Fibroblast of skin of left biceps (primary cell): ENCODE measurements around the gene SAMD10.

ENCODE experiments used
- DNase-seq, 2 experiments: peaks; one replicate each; pipeline ENCODE4 v3.0.0-alpha.2; 2013; ENCODE audit warnings: low read depth in 2 of 2

The SAMD10 gene

DNA sequence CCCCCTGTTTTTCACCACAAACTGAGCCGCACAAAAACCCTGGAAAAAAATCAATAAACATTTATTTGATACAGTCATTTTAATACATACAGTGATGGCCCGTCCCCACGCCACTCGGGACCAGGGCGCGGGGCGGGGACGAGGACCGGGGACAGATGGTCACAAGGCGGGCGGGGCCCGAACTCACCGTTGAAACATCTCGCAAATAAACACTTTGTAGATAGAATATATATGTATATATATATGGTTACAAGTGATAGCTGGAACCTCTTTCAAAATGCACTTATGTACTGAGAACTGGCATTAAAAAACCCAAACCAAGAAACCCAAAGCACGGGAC is 22.8 kb downstream of the SAMD10 start:
- DNase-seq, result no peak

DNA sequence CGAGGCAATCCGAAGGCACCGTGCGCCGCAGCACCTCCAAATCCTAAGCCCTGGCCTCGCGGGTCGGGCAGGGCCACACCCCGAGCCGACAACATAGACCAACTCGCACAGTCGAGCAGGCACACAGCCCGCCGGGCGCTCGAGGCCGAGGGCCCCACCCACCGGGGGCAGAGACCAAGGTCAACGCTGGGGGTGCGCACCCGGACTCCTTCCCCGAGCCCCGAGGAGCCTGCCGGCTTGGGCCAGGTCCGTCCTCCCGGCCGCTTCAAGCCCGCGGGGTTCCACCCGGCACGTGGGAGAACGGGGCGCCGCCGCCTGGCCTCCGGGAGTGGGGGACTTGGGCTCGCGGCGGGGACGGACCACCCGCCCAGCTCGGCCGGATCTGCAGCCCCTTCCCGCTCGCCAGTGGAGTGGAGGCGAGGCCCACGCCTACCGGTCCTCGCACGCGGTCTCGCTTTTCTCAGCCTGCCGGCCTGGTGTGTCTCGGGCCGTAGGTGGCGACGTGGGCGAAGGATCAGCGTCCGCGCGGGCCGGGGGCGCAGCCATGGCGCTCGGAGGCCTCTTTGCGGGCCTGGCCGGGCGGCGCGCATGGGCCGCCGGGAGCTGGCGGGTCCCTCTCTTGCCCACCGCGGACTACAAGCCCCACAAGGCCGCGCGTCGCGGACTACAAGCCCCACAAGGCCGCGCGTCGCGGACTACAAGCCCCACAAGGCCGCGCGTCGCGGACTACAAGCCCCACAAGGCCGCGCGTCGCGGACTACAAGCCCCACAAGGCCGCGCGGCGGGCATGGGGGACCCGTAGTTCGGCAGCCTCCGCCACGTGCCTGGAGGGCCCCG is 23.4 kb downstream of the SAMD10 start, which contains the start of gene UCKL1:
Gene UCKL1 (minus strand): TSS at position 590 of the 837 bp plus-strand sequence. CDS start 44 bp downstream, at position 546.
- DNase-seq, result peak; percentile 75 to 79

DNA sequence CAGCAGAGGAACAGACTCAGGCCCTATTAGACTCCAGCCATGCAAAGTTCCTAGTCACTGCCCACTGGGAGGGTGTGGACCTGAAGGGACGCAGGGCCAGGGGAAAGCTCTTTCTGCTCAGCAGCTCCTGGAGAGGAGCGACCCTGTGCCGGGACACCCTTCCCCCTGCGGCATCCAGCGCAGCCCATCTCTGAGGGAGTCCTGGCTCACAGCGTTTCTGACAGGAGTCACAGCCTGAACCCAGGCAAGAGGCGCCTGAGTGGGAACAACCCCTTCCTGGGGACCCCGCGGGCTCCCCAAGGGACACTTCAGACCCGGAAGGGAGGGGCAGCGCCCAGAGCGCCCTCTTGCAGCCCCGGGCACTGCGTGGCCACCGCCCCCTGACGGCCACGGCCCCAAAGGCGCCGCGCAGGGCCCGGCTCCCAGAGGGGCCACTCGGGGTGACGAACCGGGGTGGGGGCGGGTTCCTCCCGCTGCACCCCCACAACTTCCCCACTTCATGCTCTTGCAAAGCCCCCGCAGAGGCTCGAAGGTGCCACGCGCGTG is 24.1 kb downstream of the SAMD10 start:
- no peak for DNase-seq

DNA sequence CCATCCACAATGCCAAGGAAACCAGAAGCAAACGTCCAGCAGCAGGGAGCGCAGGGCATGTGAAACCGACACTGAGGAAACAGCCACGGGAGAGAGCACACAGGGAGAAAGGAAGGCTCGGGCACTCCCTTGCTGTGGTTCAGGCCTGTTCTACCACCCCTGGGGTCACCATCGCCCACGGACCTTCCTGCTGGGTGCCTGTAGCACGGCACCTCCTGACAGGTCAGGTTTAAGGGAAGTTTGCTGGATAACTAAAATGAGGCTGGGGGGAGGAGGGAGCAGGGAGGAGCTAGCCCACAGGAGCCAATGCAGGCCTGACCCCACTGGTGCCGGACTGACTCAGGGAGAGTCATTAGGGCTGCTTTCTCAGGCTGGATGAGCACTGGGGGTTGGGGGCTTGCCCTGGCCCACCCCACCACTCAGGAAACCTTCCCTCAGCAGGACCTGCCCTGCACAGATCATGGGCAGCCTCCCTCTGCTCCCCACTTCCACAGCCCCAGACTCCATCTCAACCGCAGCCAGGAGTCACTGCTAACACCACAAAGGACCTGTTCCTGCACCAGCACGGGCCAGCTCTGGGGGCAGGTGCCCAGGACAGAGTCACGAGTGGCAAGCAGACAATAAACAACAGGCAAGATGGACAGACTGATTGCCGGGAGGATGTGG is 25.5 kb downstream of the SAMD10 start:
- no peak for DNase-seq

DNA sequence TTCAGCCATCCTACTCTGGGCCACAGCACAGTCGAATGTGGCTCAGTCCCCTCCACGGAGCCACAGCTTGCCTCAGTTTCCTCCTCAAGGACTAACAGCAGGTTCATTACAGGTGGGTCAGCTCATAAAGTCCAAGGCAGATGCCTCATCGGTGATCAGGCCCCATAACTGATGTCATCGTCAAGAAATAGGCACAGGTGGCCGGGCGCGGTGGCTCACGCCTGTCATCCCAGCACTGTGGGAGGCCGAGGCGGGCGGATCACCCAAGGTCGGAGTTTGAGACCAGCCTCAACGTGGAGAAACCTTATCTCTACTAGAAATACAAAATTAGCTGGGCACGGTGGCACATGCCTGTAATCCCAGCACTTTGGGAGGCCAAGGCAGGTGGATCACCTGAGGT is 26.7 kb downstream of the SAMD10 start:
- no peak for DNase-seq

DNA sequence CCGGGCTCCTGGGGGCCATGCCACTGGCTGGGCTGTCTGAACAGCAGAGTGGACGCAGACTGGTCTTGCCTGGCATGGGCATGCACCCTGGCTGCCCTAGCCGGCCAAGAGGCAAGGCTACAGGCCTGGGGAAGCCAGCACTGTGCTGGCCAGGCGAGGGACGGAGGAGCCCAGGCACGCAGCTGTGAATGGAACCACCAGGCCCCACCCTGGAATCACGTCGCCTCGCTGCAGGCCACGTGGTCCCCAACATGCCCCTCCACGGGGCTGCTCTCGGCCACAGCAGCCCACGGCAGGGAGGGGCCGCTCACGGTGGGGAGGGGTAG is 27.3 kb downstream of the SAMD10 start:
- no peak for DNase-seq

DNA sequence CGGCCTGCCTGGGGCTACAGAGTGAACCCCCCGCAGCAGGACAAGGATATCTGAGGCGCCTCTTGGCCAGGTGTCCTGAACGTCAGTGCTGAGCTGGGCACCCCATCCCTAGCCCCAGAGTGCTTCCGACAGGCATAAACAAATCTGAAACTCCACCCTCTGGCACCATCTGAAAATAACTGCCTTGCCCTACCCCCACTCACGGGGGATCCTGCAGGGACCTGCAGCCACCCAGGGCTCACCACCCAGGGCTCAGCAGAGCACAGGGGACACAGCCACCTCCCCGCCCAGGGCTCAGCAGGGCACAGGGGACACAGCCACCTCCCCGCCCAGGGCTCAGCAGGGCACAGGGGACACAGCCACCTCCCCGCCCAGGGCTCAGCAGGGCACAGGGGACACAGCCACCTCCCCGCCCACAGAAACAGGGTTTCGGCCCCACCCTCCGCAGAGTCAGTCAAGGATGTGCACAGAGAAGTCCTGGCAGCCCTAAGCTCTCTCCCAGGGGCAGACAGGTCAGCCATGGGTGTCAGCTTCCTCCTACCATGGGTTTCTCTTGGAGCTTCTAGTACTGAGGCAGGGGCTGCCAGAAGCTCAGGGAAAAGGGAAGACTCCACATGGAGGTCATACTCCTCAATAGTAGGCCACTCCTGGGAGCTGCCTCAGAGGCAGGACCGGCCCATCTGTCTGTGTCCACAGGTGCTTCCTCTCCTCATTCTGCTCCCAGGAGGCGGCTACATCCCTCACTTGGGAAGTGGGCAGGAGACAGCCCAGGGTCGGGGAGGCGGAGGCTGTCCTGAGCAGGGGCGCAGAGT is 27.8 kb downstream of the SAMD10 start:
- DNase-seq, result no peak

DNA sequence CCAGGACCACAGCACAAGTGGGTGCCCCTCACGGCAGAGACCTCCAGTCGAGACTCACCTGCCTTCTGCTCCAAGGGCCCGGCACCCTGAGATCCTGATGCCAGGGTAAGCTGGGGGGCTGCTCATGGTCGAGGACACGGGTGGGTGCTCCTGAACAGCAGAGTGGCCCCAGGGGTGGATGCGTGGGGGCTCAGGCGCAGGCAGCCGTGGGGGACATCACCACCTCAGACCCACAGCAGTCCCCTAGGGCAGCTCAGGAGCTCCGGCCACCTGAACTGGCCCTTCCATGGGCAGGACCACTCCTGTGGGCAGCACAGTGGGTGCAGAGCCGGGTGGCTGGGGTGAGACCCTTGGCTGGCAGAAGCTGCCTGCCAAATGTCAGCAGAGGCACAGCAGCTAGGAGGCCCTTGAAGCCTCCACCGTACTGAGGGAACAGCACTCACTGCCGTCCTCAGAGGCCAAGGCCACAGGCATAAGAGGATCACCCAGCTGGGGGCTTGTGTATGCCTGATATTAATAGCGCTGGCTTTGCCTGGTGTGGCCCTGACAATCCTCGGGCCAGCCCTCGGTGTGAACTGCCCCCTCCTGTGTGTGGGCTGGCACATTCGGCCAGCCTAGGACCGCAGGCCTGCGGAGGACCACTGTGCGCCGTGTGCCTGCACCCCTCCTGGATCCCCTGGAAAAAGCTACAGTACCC is 28.6 kb downstream of the SAMD10 start:
- DNase-seq, result no peak

DNA sequence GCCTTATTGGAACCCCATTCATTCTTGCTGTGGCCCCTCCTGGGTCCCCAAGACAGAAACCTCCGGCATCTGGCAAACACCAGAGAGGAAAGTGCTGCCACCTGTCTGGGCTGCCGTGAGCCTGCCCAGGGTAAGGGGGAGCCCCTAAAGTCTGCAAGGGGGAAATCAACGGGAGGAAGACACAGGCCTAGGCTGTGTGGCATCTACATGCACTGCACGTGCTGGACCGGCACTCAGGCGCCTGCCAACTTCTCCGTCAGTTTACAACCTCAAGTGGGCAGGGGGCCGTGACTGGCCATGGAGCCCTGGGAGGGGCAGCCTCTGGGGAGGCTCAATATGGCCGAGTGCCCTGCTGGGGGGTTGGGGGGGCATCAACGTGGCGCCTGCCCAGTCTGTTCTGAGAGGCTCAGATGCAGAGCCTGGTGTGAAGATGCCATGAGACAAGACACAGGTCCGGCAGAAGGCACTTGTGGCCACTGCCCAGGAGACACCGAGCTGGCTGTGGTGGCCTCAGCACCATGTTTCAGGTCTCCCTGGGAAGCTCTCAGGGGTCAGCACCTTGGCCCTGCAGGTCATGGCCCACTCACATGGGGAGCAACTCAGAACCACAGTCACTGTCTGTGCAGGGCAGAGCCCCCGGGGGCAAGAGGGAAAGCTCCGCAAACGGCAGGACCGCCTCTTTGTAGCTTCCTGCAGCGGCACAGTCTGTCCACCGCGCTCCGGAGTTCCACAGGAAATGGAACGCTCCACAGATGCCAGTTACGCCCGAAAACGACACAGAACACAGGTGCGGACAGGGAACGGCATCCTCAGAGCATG is 31.6 kb downstream of the SAMD10 start:
- DNase-seq, result no peak

DNA sequence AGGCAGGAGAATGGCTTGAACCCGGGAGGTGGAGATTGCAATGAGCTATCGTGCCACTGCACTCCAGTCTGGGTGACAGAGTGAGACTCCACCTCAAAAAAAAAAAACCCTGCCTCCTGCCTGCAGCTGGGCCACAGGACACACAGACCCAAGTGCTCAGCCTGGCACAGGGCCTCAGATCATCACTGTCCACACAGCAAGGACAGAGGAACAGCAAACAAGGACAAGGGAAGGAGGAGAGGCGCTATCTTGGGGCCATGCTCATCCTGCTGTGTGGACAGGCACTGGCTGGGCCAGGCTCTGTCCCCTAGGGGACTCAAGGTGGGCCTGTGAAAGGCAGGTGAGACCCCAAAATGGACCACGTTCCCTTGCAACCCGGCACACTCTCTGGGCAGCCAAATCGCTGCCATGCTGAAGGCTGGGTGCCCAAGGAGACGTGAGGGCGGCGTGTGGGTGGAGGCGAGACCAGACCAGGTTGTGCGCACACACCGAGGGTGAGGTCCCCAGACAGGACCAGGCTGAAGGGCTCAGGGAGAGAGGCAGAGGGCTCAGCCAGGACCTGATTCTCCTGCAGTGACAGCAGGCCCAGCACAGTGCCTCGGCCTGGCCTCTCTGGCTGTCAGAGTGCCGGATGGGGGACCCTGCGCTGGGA is 32.3 kb downstream of the SAMD10 start:
- no peak for DNase-seq

DNA sequence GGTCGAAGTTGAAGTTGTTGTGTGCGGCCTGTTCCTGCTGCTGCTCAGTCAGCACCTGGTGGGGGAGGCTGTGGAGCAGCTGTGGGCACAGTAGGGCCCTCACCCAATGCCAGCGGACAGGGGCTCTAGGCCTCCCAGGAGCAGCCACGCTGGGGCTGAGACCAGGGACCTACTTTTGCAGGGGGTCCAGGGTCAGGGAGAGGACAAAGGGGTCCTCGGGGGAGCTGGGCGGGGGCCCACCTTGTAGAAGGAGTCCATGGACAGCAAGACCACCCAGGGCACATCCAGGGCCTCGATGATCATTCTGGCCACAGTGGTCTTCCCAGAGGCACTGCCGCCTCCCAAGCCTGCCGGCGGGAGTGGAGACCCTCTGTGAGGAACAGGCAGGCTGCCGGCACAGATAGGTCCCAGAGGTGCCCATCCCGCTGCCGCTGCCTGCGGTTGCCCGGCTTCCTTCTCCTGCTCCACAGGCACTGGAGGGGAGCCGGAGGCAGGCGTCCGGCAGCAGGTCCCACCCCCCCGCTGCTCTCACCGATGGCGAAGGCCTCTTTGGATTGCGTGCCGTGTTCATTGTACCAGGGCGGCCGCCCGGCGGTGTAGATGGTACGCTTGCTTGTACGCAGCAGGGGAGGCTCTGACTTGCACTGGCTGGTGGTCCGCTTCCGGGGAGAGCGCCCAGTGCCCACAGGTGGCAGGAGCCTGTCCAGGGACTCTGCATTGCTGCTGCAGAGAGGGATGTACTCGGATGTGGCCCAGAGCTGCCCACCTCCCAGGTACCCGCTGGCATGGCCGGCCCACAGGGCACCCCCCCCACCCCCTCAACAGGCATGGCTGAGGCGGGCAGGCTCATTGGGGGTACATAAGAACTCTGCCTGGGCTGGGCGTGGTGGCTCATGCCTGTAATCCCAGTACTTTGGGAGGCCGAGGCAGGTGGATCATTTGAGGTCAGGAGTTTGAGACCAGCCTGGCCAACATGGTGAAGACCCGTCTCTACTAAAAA is 33.2 kb downstream of the SAMD10 start:
- DNase-seq, result no peak

DNA sequence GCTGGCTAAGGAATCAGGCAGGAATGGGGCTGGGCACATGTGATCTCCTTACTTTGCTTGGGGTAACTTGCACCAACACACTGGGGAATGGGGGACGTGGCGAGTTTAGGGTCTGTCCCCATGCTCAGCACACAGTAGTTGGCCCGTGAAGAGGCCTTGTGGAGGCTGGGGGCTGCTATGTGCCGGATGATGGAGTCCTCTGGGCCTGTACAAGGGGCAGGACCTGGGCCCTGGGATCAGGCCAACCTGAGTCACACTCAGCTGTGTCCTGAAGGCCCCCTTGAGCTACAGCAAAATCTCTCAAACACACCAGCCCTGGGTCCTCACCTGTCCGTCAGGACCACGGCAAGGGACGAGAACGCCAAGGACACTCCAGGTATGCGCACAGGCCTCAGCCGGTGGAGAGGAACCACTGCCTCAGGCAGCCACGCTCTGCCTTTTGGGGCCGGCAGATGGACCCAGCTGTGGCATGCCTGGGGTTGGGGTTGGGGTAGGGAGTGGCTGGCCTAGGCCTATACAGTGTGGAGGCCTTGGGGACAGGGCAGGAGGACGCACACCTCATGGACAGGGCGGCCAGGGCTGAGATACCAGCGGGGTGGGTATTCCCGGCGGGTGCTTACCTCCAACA is 34.3 kb downstream of the SAMD10 start:
- DNase-seq, result no peak

DNA sequence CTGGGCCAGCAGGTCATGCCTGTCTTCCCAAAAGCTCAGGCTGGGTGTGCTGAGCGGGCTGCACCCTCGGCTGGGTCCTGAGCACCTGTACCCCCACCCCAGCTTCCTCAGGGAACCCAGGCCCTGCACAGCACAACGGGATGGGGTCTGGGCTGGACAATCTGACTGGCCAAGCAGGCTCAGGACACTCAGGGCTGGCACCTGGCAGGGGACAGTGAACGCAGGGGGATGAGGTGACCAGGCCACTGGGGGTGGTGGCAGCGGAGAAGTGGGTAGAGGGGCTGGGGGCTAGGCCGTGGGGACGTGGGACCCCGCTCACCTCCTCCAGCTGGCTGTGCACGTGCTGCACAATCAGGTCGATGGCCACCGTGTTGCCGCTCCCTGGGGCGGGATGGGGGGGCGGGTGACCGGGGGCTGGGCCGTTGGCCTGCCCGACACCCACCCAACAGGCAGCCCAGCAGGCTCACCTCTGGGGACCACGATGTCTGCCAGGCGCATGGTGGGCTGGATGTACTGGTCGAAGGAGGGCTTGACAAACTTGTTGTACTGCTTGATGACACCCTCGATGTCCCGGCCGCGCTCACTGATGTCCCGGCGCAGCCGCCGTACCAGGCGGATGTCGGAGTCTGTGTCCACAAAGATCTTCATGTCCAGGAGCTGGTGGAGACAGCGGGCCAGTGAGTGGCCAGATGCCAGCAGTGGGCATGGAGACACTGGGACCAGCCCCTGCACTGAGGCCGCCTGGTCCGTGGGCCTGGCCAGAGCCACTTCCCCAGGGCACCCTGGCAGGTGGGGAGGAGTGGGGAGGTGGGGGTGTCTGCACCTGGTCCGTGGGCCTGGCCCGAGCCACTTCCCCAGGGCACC is 35.1 kb downstream of the SAMD10 start:
- DNase-seq, result no peak

DNA sequence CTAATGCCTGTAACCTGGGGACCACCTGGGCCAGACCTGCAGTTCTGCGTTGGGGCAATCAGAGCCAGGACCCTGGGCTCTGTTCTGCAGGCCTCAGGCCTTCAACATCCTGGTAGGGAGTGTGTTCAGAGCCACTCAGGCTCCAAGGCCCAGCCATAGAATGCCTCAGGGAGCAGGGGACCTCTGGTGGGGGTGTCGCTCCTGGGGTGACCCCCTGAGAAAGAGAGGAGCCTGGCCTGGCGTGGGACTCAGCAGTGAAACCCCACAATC is 35.7 kb downstream of the SAMD10 start:
- DNase-seq, result no peak

DNA sequence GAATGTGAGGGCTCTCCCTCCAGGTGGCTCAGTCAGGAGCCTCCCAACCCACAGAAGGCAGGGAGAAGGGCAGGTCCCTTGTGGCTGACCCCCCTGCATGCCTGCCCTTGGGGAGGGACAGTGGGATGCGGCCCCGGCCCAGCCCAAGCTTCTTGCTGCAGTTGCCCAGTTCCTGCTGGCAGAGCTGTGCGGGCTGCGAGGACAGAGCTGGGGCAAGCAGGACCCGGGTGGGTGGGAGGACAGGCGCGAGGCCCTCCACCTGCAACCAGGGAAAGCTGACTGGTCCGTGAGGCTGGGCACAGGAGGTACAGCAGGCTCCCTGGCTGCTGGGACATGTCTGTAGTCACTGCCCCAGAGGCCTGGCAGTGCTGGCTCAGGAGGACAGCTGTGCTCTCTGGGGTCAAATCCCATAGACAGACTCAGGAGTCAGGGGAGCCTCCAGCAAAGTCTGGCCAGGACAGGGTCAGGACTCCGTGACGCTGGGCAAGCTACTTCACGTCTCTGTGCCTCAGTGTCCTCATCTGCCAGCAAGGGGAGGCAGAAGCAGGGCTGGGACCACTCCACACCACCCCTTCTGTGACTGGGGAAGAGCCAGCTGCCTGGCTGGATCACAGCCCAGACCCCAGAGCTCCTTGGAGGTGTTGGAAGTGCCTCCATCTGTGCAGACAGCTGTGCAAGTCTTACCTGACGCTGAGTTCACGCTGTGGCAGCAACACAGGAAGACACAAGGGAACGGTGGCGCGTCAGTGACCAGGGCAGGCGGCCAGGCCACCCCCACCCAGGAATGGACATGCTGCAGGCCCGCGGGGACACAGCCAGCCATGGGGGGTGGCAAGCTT is 36.3 kb downstream of the SAMD10 start:
- DNase-seq, result no peak

DNA sequence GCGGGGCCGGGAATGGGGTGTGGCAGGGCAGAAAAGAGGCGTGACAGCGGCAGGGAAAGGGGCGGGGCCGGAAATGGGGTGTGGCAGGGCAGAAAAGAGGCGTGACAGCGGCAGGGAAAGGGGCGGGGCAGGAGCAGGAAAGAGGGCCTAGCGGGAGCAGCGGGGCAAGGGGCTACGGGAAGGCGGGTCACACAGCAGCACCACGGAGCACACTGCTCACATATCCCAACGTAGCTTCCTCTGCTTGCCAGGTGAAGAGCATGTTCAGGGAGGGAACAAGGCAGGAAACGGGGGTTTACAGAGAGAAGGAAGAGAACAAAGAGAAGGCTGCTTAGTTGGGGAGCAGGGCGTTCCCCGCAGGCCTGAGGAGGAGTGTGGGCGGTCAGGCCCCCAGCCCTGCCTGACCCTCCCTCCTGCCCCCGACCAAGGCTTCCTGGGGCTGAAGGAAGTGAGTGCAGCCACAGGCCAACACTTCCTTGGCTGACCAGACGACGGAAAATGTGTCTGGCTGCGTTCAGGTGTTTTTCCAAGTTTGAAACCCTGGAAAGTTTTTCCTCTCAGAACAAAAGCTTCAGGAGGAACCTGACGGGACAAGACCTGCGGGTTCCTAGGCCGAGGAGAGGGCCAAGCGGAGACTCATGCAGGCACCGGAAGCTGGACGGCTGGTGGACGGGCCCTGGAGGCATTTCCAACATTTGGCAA is 37.0 kb downstream of the SAMD10 start:
- no peak for DNase-seq
